ENCODE measurements around the gene TXNDC2. TPM values are rescaled to one million over a fixed set of nuclear protein-coding genes. Genes with fewer than 3 reads are reported as not detected.

The TXNDC2 gene
- total and polyA plus RNA-seq, 10 of the 15 experiments (the other 5 are each of a cell fraction or from before 2014, with no cell fraction given): 0.04 to 0.07 (median 0.06) TPM; not detected in 7

- RAD21 ChIA-PET (ENCODE audit: unreplicated experiment): no interaction called here
- TF ChIP-seq ZBED1 (IDR thresholded peaks at IDR 0.05; ENCODE audit: borderline replicate concordance): no peak
- no peak for TF ChIP-seq EZH2 (IDR thresholded peaks at IDR 0.05; ENCODE audit: borderline replicate concordance, control insufficient read depth, low read depth, low read length)
- no peak for TF ChIP-seq MEF2B (IDR thresholded peaks at IDR 0.05; ENCODE audit: partially characterized antibody, poor library complexity, severe bottlenecking)
- no peak for TF ChIP-seq CBX5 (IDR thresholded peaks at IDR 0.05; ENCODE audit: low read depth)
- no peak for TF ChIP-seq ESRRA (IDR thresholded peaks at IDR 0.05; ENCODE audit: low read length)
- TF ChIP-seq, protein P1, sequence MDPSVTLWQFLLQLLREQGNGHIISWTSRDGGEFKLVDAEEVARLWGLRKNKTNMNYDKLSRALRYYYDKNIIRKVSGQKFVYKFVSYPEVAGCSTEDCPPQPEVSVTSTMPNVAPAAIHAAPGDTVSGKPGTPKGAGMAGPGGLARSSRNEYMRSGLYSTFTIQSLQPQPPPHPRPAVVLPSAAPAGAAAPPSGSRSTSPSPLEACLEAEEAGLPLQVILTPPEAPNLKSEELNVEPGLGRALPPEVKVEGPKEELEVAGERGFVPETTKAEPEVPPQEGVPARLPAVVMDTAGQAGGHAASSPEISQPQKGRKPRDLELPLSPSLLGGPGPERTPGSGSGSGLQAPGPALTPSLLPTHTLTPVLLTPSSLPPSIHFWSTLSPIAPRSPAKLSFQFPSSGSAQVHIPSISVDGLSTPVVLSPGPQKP (IDR thresholded peaks at IDR 0.05; ENCODE audit: low read depth, low read length): no peak
- no peak for TF ChIP-seq REST (IDR thresholded peaks at IDR 0.05; ENCODE audit: low read depth, low read length)
- TF ChIP-seq, protein P2, sequence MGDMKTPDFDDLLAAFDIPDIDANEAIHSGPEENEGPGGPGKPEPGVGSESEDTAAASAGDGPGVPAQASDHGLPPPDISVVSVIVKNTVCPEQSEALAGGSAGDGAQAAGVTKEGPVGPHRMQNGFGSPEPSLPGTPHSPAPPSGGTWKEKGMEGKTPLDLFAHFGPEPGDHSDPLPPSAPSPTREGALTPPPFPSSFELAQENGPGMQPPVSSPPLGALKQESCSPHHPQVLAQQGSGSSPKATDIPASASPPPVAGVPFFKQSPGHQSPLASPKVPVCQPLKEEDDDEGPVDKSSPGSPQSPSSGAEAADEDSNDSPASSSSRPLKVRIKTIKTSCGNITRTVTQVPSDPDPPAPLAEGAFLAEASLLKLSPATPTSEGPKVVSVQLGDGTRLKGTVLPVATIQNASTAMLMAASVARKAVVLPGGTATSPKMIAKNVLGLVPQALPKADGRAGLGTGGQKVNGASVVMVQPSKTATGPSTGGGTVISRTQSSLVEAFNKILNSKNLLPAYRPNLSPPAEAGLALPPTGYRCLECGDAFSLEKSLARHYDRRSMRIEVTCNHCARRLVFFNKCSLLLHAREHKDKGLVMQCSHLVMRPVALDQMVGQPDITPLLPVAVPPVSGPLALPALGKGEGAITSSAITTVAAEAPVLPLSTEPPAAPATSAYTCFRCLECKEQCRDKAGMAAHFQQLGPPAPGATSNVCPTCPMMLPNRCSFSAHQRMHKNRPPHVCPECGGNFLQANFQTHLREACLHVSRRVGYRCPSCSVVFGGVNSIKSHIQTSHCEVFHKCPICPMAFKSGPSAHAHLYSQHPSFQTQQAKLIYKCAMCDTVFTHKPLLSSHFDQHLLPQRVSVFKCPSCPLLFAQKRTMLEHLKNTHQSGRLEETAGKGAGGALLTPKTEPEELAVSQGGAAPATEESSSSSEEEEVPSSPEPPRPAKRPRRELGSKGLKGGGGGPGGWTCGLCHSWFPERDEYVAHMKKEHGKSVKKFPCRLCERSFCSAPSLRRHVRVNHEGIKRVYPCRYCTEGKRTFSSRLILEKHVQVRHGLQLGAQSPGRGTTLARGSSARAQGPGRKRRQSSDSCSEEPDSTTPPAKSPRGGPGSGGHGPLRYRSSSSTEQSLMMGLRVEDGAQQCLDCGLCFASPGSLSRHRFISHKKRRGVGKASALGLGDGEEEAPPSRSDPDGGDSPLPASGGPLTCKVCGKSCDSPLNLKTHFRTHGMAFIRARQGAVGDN (IDR thresholded peaks at IDR 0.05): no peak
- TF ChIP-seq EED (IDR thresholded peaks at IDR 0.05; ENCODE audit: low read depth): no peak
- TF ChIP-seq IKZF1 (conservative IDR thresholded peaks at IDR 0.05): no peak
- TF ChIP-seq SMC3 (IDR thresholded peaks at IDR 0.05; ENCODE audit: borderline replicate concordance, low read length): no peak
- Histone ChIP-seq H2AFZ (ENCODE audit: control insufficient read depth, low read depth, low read length) (no peak overlapping the region), H3K4me3 (no peak overlapping the region), H3K36me3 (ENCODE audit: control insufficient read depth in 2 of 2, insufficient read depth in 2 of 2, low read length in 1 of 2) (peaks cover 5 to 28% of the 10 kb centered on the region in 2 experiments), H3K9me3 (replicated peaks; ENCODE audit: control insufficient read depth, insufficient read depth, low read length) (no peaks in the 10 kb centered on the region), H3K79me2 (ENCODE audit: control insufficient read depth, insufficient read depth, low read length) (peaks cover 41% of the 10 kb centered on the region), H4K20me1 (ENCODE audit: control insufficient read depth, insufficient read depth) (0 out of 2 replicates have a peak, but pooled peaks cover 2% of the 10 kb centered on the region), H3K9ac (ENCODE audit: control insufficient read depth, insufficient read depth, low read length) (no peak overlapping the region), H3K4me2 (ENCODE audit: control insufficient read depth, insufficient read depth) (no peak overlapping the region), H3K4me1 (ENCODE audit: control insufficient read depth, insufficient read depth, low read length) (no peaks in the 10 kb centered on the region), H3K27ac (ENCODE audit: control insufficient read depth, insufficient read depth) (no peak overlapping the region), H3K27me3 (replicated peaks in 1 of 2; ENCODE audit: control insufficient read depth in 2 of 2, insufficient read depth in 2 of 2, low read length in 1 of 2) (no peaks in the 10 kb centered on the region)
- DNase-seq (ENCODE audit: low read depth, low spot score) (no peak), FAIRE-seq (no peak), ATAC-seq (no peak)
- CTCF ChIA-PET: no interaction called here
- intact Hi-C loops (cut with micrococcal nuclease; ENCODE audit: unreplicated experiment): no loop called here
- POLR2A ChIA-PET: no interaction called here
- no TSS peak for BruUV-seq (replicated peaks)
- in situ Hi-C loops (cut with MboI): no loop called here
- SMC1A ChIA-PET (ENCODE audit: uncharacterized antibody, unreplicated experiment): no interaction called here
- 93% methylated on average over 3 of the region's 3 CpGs for WGBS (ENCODE audit: insufficient coverage, insufficient replicate concordance, low lambda C conversion rate, missing lambda C conversion rate)
Observed at GRCh38 chr18:9933865-9934264, 48.1 kb downstream of the TXNDC2 start.
